Activated CD4-positive, alpha-beta T cell treated with anti-CD3 and anti-CD28 coated beads, Interleukin-2, amount 50 U/mL, for 4 hours (primary cell): ENCODE measurements around the gene ARHGEF38.

ENCODE experiments used
- DNase-seq, 2 experiments: peaks; one replicate each; pipeline ENCODE4 v3.0.0-alpha.2; 2020

The ARHGEF38 gene

GRCh38 chr4:105551965-105552746, at the start of gene ARHGEF38:
ARHGEF38 (plus strand) TSS chr4:105552620; CDS start chr4:105552766, 146 bp downstream.
- DNase-seq = no peak

GRCh38 chr4:105503484-105503883, 48.9 kb upstream of the ARHGEF38 start:
- no peak for DNase-seq

- DNase-seq = no peak
Measured at GRCh38 chr4:105504744-105505143, 47.7 kb upstream of the ARHGEF38 start.

- no peak for DNase-seq
Measured at GRCh38 chr4:105509291-105509690, 43.1 kb upstream of the ARHGEF38 start.

GRCh38 chr4:105509714-105510113, 42.7 kb upstream of the ARHGEF38 start:
- DNase-seq = no peak

- DNase-seq = no peak
Measured at GRCh38 chr4:105510245-105510644, 42.2 kb upstream of the ARHGEF38 start.

- no peak for DNase-seq
Measured at GRCh38 chr4:105520819-105521790, 31.3 kb upstream of the ARHGEF38 start.

- no peak for DNase-seq
Measured at GRCh38 chr4:105526656-105527055, 25.8 kb upstream of the ARHGEF38 start.

- DNase-seq = no peak
Measured at GRCh38 chr4:105527081-105527480, 25.3 kb upstream of the ARHGEF38 start.

- no peak for DNase-seq
Measured at GRCh38 chr4:105536601-105537000, 15.8 kb upstream of the ARHGEF38 start.

GRCh38 chr4:105541420-105541819, 11.0 kb upstream of the ARHGEF38 start:
- DNase-seq = no peak

GRCh38 chr4:105542039-105542438, 10.4 kb upstream of the ARHGEF38 start:
- DNase-seq = no peak

- DNase-seq = no peak
Measured at GRCh38 chr4:105543346-105543745, 9.1 kb upstream of the ARHGEF38 start.

GRCh38 chr4:105543881-105544280, 8.5 kb upstream of the ARHGEF38 start:
- DNase-seq = no peak

- DNase-seq = no peak
Measured at GRCh38 chr4:105544520-105545286, 7.7 kb upstream of the ARHGEF38 start.

GRCh38 chr4:105546086-105546485, 6.3 kb upstream of the ARHGEF38 start:
- DNase-seq = no peak

- DNase-seq = no peak
Measured at GRCh38 chr4:105547769-105548168, 4.7 kb upstream of the ARHGEF38 start.

GRCh38 chr4:105548483-105548882, 3.9 kb upstream of the ARHGEF38 start:
- no peak for DNase-seq

- DNase-seq = no peak
Measured at GRCh38 chr4:105550641-105551040, 1.8 kb upstream of the ARHGEF38 start.

- no peak for DNase-seq
Measured at GRCh38 chr4:105555409-105555808, 3.0 kb downstream of the ARHGEF38 start.

- DNase-seq = no peak
Measured at GRCh38 chr4:105556206-105556605, 3.8 kb downstream of the ARHGEF38 start.

GRCh38 chr4:105558277-105558676, 5.9 kb downstream of the ARHGEF38 start:
- DNase-seq = no peak

- no peak for DNase-seq
Measured at GRCh38 chr4:105560421-105560848, 8.0 kb downstream of the ARHGEF38 start.
